HT-29 (cell line): Measurements from ENCODE around the gene GABRR1. TPM values are rescaled to one million over a fixed set of nuclear protein-coding genes. Genes with fewer than 3 reads are reported as not detected.

Experiments
- DNase-seq: peaks from one replicate; pipeline ENCODE4 v3.0.0-alpha.2; 2015; ENCODE audit warnings: low spot score
- total RNA-seq: library from RNA; depleted of rRNA; stranded (reverse); fragments of >200 nt; shearing (Covaris generic); gene quantifications from 2 replicates; pipeline ENCODE4 v1.2.3, GENCODE V29; 2014

GABRR1 gene
- total RNA-seq, 1 experiment from 2014 or later, result not detected

DNA sequence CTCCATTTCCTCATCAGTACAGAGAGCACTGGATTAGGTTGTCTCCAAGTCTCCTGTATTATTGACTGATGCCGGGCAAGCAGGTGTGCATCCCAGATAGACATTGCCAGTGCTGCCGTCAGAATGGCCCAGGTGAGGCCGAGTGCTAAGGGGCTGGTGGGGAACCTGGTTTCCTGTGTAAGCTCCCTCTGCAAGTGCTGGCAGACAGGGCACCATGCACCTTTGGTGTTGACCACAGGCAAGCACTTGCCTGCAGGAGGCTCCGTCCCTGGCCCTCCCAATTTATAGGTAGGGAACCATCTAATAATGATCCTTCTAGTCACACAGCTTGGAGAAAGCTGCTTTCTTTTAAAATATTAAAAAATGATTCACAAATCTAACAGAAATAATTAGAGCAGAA is 747 bp downstream of the GABRR1 start:
- no peak for DNase-seq

DNA sequence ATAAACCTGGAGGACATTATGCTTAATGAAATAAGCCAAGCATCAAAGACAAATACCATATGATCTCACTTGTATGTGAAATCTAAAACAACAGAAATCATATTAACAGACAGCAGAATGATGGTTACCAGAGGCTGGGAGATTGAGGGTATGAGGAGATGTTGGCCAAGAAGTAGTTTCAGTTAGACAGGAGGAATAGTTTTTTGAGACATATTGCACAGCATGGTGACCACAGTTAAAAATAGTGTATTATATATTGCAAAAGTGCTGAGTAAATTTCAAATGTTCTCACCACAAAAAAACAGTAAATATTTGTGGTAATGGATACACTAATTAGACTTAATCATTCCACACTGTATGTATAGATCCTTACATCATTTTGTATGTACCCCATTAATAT is 1.8 kb downstream of the GABRR1 start:
- no peak for DNase-seq

DNA sequence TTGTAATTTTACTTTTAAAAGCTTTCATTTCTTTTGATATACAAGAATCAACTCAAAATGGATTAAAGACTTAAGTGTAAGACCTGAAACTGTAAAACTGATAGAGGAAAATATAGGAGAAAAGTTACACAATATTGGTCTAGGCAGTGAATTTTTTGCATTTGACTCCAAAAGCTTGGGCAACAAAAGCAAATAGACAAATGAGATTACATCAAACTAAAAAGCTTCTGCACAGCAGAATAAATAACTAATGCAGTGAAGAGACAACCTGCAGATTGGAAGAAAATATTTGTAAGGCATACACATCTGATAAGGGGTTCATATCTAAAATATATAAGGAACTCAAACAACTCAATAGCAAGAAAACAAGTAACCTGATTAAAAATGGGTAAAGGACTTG is 3.0 kb downstream of the GABRR1 start:
- no peak for DNase-seq

DNA sequence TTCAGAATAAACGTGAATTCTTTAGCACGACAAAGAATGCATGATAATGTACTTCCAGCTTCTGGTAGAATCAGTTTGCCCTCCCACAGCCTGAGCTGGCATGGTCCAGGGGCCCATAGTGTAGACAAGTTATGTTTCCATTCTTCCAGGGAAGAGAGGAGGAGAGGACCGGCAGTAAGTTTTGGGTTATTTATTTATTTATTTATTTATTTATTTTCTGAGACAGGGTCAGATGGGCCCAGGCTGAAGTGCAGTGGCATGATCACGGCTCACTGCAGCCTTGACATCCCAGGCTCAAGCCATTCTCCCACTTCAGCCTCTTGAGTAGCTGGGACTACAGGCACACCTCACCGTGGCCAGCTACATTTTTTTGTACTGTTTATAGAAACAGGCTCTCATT is 4.7 kb downstream of the GABRR1 start:
- DNase-seq, result no peak

DNA sequence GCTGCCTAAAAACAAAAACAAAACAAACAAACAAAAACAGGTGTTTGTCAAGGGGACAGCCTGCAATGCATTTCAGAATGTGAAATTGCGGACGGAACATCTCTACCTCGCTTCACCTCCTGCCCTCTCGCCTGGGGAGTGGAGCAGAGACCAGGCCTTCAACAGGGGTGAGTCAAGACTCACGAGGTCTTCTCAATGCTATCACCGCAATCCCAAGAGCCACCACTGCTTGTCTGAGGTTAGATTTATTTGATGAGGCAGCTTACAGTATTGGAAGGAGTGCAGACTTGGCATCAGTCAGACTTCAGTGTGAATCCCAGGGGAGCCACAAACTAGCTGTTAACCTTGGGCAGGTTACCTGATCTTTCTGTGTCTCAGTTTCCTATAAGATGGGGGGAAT is 7.7 kb downstream of the GABRR1 start:
- no peak for DNase-seq

DNA sequence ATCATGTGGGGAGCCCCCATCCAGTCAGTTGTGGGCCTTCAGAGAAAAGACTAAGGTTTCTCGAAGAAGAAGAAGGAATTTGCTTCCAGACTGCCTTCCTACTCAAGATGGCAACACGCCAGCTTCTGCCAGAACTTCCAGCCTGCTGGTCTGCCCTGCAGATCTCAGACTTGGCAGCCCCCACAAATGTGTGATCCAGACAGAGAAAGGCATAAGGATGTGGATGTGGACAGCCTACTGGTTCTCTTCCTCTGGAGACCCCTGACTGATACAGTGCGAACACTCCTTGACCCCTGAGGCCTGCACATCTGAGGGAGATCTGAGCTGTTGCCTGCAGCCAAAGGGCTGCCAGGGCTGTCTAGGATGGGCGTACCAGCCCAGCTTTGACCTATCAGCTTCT is 8.6 kb downstream of the GABRR1 start:
- no peak for DNase-seq

DNA sequence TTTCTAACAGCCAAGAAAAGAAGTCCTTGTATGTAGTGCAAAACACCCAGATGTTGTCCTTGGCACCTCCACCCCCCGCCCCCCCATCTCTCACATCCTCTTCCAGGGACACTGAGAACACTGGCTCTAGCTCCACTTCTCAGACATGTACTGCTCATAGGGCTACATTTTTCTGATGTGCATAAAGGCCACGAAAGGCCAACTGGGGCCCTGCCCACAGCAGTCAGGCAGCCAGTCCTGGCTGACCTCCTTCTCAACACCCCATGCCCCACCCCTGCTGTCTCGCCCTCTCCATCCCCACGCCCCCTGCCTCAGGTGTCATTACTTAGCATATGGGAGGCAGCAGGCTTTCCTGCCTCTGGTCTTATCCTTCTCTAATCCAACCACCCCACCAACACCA is 11.3 kb downstream of the GABRR1 start:
- no peak for DNase-seq

DNA sequence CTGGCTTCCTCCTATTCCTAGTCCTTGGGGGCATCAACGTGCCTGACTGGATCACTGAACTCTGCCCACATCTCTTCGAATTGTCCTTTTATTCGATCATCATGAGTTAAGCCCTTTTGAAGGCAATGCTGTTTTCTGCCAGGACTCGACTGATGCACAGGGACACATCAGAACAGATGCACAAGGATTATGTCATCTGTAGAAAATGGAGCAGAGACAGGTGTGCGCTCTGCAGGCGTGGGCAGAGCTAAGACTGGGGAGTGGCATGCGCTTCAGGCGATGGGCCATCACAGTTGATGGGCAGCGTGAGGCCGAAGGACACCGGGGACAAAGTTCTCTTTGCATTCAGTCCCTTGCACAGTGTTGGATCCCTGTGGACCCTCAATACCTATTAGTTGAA is 13.1 kb downstream of the GABRR1 start:
- DNase-seq, result no peak

DNA sequence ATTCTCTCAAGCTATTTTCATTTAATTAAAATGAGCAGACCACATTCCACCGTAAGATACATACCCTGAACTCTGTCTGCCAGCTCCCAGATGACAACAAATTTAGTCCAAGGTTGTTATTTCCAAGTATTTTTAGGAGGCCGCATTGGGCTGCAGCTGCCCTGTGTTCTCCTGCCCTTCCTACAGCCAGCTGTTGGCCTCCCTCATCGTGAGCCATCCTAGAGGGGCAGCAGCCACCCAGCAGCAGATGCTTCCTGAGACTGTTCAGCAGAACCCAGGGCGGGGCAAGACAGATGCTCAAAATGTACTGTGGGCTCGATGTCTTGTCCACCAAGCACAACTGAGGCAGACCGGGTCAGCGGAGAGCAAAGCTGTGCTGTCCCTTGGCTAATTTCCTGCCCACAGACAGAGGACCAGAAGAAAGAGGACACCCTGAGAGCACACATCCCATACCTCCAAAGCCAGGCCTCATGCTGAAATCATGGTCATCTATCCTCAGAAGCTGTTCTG is 16.4 kb downstream of the GABRR1 start:
- DNase-seq, result no peak

DNA sequence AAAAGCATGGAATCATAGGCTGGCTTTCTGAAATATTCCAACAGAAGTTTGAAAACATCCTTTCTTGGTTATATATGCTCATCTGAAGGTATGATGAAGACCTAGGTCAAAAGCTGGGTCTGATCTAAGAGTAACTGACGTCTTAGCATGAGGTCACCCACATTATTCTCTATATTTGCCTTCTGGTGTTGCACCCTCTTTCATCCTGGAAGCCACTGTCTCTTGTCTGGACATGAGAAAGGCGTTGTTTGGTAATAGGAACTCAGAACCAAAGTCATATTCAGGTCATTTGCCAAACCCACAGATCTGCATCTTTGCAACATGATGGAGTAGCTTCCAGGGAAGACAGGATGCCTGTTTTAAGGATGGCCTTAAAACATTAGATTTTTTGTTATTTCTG is 17.6 kb downstream of the GABRR1 start:
- DNase-seq, result no peak

DNA sequence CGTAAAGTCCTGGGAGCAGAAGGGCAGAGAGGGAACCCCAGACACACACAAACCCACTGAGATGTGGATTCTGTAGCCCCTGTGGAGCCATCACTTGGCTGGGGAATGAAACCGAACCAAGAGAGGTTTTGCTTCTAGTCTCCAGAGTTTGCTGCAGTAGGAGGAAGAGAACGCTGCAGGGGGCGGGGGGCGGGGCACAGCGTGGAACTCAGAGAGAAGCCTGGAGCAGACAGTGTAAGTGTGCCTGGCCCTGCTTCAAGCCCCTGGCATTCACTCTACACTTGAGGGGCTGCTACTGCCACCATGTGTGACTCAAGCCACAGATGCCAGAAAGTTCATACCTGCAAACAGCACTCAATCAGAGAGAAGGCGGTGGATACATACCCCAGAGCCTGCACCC is 18.9 kb downstream of the GABRR1 start:
- no peak for DNase-seq

DNA sequence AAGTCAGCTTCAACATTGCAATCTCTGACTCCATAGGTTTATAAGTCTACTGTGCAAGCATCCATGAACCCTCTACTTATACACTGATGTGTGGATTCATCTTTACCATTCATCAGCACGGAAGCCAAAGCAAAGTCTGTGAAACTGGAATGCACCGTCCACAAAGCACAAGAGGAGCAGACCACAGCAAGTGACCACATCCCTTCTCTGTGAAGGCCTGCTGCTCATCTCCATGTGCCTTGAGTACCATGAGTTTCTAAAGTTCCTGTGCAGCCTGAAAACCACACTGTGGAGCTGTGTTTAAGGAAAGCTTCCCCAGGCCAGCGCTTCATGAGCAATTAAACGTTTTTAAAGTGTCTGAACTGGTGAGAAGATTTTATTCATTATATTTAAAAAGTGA is 20.0 kb downstream of the GABRR1 start:
- no peak for DNase-seq

DNA sequence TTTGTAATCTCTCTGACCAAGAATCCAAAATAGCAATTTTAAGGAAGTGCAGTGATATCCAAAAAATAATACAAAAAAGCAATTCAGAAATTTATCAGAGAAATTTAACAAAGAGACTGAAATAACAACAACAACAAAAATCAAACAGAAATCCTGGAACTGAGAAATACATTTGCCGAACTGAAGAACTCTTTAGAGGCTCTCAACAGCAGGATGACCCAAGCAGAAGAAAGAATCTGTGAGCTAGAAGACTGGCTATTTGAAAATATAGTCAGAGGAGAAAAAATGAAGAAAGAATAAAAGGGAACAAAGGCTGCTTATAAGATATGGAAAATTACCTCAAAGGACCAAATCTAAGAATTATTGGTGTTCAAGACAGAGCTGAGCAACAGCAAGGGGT is 22.6 kb downstream of the GABRR1 start:
- no peak for DNase-seq

DNA sequence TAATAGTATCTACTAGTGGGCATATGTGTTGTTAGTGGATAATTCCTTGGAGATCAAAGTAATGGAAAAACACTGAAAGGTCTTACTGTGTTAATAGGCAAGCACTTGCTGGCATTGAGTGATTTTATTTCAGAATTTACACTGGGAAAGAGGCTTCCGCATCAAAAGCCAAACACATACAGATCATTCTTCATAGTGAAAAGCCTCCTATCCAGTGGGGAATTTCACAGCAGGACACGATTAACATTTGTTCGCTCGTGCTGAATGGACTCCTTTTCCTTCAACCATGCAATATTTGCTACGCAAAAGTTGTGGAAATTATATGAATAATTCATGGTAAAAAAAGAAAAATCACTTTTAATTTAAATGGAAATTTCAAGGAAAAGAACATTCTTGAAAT is 26.4 kb downstream of the GABRR1 start:
- DNase-seq, result no peak

DNA sequence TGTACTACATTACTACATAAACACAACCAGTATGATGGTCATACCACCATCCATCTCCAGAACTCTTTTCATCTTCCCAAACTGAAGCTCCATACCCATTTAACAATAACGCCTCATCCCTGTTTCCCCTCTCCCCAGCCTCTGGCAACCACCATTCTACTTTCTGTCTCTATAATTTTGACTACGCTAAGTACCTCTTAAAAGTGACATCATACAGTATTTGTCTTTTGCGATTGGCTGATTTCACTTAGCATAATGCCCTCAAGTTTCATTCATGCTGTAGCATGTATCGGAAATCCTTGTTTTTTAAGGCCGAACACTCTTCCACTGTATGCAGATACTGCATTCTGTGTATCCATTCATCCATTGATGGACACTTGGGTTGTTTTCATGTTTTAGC is 29.7 kb downstream of the GABRR1 start:
- DNase-seq, result no peak

DNA sequence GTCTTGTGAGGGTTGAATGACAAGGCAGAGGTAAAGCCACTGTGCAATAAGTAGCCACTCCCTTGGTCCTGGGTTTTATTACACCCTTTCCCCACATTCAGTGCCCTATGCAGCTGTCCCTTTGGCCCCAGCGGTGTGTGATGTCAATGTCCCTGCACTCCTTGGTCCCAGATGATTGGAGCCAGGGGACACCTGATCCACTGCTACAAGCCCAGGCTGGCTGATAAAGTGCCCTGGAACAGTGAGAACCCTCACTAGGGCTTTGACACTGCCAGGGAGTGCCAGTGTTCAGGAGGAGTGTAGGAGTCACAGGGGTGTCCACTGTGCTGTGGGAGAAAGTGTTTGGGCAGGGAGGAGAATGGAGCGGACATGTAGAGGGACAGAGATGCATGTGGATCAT is 30.4 kb downstream of the GABRR1 start:
- no peak for DNase-seq

DNA sequence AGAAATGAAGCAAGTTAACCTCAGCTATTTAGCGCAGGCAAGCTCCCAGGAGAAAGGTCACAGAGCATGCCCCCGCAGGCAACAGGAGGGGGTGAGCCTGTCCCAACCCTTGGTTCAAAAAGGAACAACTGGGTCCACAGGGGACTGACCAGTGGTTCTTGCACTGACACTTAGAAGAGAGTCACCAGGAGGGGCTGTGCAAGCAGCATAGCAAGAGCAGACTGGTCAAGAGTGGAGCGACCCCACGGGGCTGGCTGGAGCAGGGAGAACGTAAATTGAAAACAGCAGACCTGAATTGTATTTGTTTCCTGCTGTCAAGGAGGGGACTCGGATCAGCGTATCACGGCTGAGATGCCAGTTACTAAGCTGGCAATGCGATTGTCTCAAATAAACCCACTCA is 32.8 kb downstream of the GABRR1 start:
- no peak for DNase-seq

DNA sequence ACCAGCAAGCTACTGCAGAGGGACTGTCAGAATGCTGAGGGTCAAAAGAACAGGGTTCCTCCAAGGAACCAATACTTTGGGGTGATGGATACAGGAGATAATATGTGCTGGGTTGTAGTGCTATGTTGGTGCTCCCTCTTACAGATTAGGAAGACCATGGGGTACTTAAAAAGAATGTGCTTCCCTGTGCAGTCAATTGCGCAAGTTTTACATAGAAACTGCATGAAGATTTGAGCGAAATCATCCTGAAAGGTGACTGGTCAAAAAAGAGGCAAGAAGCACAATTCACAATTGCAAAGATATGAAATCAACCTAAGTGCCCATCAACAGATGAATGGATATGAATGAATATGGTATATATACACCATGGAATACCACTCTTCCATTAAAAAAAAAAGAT is 33.9 kb downstream of the GABRR1 start:
- DNase-seq, result no peak

DNA sequence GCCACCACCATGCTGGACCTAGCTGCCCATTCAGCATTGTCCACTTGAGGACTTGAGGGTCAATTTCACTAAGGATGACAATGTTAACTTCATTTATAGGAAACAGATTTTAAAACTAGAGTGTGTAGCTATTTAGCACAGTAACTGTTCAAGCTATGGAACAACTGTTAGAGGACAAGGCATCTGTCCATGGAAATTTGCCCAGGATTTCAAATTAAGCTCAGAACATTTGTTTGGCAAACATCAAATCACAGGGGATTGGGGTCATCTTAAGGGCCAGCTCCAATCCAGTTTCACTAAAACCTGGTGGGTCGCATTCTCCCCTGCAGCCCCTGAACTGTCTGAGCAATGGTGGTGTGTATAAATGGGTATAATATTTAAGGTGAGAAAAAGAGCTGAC is 36.2 kb downstream of the GABRR1 start:
- DNase-seq, result no peak

DNA sequence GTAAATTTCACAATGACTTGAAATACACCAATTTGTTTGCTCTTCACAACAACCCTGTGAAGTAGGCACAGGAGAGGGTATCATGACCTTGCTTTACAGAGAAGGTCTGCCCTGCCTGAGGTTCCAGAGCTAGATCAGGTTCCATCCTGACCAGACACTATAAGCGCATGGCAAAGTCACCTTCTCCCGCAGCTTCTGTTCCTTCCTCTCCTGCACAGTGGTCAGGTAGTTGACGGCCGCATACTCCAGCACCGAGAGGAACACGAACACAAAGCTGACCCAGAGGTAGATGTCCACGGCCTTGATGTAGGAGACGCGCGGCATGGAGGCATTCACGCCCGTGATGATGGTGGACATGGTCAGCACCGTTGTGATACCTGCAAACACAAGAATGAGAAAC is 37.0 kb downstream of the GABRR1 start:
- DNase-seq, result no peak

DNA sequence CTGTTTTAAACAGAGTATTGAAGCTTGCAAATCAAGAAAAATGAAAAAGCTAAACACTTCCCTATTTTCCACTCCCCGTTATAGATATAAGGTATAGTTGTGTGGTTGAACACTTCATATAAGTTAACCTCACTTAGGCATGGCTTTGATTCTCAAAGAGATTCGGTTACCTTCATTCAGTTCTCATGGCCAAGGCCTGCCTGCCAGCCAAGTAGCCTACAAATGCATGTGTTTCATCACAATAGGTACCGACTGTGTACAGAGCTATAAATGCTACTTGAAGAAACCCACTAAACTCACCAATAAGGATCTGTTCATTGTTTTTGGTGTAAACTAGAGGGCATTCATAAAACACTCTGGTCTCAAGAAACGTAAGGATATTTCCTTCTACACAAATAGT is 43.5 kb downstream of the GABRR1 start:
- no peak for DNase-seq

DNA sequence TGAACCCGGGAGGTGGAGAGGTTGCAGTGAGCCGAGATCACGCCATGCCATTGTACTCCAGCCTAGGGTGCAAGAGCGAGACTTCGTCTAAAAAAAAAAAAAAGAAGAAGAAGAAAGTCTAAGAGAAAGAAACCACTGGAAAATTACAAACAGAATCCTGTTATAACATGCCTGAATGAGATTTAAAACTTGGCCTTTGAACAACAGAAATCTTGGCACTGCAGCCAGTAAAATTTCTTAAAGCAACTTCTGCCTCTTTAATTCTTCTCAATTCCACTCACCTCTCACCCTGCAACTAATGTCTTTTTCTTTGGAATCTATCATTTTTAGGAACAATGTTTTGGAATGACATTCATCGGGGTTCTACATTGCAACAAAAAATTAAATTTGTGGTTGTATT is 45.0 kb downstream of the GABRR1 start:
- no peak for DNase-seq

DNA sequence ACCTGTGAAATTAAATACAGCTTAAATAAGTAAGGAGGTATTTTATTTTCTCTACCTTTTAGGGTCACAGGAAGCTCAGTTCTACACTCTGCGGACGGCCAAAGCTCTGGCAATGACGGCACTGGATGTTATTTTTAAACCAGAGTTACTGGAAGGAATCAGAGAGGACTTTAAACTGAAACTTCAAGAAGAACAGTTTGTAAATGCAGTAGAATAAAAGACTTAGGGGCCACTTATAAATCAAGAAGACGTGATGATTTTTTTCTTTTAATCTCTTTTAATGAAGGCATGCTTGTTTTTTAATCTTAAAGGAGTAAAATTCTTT is 55.1 kb downstream of the GABRR1 start:
- no peak for DNase-seq

DNA sequence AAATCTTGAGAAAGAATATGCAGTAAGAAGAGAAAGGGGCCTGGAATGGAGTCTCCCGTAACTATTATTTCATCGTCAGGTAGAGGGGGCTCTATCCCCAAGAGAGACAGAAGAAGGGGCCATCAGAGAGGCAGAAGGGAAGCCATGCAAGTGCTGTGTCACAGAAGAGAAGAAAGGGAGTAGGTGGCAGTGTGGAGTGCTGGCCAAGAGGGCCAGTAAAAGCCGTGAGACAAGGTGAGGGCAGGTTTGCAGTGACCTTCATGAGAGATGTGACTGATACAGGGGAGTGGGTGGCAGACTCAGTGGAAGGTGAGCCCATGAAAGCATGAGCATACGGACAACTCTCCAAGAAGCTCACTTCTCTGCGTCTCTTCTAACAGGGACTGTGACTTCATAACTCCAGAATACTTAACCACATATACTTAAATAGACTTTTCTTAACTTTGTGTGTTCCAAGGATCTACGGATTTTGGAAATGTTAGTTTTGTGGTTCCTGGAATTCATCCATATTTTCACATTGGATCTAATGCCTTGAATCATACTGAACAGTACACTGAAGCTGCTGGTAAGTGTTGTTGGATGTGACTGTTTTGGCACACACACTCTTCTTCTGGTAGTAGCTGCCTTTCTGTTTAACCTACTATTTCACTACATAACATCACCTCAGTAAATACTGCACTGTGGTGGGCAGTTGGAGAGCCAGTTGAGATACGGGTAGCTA is 55.7 kb downstream of the GABRR1 start:
- DNase-seq, result no peak
